GM12873 (cell line): Measurements from ENCODE around the gene BMI1.

Source experiments
- TF ChIP-seq, protein P1 (sequence below): IDR thresholded peaks from 2 replicates; pipeline ENCODE4 v1.5.1; 2012; ENCODE audit warnings: low read depth, mild to moderate bottlenecking, moderate library complexity, low read length, control low read depth; ENCODE audit not compliant: insufficient read depth; ENCODE audit errors: missing control alignments

Gene BMI1

DNA sequence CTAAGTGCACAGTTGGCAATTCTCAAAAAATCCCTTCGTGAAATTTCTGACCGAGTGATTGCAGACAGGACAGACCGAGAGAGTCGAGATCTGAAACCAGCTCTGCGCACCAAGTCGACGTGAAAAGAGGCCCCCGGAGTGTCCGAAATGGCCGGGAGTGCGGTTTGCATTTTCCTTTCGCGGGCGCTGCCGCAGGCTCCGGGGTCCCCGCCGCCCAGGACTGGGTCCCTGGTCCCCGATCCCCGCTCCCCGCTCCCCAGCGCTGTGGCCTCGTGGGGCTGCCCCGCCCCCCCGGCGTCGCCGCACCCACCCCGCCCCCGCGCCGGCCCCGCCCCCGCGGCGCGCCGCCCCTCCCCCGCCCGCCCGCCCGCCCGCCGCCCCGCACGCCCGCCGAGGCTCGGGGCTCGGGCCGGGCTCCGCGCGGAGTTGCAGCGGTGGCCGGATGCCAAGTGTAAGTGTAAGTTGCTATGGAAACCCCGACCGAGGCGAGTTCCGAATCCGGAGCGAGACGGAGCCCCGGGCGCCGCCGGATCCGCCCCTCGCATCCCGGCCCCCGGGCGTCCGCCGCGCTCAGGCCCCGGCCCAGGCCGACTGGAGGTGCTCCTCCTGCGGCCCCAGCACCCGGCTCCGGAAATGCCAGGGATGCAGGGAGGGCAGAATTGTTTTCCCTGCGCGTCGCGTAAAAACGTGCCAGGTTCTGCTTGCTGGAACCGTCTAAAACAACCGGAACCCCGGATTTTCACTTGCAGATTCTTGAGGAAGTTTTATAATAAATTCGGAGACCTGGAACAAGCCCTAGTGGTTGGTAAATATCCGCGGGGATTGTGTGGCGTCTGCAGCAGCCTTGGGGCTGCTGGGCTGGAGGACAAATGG lies 4.6 kb downstream of the BMI1 start:
- TF ChIP-seq, protein P1, sequence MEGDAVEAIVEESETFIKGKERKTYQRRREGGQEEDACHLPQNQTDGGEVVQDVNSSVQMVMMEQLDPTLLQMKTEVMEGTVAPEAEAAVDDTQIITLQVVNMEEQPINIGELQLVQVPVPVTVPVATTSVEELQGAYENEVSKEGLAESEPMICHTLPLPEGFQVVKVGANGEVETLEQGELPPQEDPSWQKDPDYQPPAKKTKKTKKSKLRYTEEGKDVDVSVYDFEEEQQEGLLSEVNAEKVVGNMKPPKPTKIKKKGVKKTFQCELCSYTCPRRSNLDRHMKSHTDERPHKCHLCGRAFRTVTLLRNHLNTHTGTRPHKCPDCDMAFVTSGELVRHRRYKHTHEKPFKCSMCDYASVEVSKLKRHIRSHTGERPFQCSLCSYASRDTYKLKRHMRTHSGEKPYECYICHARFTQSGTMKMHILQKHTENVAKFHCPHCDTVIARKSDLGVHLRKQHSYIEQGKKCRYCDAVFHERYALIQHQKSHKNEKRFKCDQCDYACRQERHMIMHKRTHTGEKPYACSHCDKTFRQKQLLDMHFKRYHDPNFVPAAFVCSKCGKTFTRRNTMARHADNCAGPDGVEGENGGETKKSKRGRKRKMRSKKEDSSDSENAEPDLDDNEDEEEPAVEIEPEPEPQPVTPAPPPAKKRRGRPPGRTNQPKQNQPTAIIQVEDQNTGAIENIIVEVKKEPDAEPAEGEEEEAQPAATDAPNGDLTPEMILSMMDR, result no peak

DNA sequence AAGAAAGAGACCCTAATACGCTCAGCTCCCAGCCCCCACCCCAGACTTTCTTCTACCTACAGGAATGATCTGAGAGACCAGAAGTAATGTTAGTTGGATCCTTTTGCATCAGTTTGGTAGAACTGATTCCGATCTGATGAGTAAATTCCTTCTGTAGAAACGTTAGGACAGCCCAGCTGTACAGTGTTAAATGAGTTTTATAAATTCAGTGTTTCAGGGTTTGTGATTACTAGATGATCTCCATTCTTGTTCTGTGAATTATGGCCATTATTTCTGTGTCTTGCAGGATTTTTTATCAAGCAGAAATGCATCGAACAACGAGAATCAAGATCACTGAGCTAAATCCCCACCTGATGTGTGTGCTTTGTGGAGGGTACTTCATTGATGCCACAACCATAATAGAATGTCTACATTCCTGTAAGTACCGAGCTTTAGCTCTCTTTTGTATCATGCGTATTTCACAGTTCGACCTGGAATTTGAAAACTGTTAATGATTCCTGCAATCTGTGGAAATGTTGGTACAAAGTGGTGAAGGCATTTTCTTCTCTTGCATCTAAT lies 5.3 kb downstream of the BMI1 start:
- TF ChIP-seq, protein P1, result no peak

DNA sequence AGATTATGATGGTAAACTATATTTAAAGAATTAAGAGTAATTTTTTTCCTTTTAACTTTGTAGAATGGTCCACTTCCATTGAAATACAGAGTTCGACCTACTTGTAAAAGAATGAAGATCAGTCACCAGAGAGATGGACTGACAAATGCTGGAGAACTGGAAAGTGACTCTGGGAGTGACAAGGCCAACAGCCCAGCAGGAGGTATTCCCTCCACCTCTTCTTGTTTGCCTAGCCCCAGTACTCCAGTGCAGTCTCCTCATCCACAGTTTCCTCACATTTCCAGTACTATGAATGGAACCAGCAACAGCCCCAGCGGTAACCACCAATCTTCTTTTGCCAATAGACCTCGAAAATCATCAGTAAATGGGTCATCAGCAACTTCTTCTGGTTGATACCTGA lies 8.3 kb downstream of the BMI1 start:
- TF ChIP-seq, protein P1, result no peak

DNA sequence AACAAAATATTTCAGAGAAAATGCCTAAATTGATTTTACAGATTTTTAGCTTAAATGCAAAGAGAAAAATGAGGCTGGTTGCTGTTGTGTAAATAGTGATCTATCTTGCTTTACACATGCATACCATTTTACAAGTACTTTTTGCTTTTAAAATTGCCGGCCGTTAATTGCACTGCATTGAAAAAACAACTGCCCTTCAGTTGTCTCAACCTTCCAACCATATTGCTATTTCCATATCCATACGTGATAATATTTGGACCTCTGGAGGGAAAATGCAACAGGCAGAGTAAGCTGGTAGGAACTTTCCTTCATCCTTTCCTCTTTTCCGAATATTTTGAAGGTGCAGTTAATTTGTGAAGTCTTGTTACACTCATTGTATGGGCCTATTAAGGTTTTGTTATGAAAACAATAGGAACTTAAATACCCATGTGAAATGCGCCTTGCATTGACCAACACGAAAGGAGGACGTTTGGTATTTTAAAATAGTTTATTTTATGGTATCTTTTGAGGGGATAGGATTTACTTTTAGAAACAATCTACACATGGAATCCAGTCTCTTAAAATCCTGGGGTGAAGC lies 11.3 kb downstream of the BMI1 start:
- TF ChIP-seq, protein P1, result no peak

DNA sequence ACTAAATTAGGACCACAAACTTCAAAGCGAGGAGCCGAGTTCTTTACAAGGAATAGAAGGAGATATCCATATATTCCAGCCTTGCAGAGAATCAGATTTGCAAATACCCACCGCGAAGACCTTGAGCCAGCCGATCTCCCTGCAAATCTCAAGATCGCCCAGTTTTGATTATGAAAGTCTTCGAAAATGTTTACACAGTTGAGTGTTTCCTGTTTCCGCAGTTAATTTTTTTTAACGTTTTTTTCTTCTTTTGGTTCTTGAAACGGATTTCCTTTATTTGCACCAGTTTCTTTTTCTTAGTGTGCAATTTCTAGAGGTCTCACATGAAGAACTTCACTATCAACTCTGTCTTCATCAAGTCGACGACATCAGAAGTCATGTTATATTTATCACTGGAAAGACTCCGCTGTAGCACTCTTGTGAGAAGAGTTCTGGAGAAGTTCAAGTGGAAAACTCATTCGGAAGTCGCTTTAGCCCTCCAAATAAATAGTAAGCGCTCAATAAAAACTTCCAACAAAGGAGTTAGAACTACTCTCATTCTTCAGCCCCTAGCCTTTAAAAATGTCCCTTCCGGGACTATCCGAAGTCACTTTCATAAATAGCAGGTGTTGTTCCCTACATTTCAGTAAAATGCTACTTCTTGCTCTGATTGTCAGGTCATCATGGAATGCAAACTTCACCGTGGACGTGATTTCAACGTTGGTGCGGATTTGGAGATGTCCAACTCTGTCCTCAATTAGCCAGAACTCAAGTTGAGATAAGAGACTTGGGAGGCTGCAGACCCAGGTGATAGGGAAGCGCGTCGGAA lies 12.5 kb downstream of the BMI1 start:
- TF ChIP-seq, protein P1, result no peak

DNA sequence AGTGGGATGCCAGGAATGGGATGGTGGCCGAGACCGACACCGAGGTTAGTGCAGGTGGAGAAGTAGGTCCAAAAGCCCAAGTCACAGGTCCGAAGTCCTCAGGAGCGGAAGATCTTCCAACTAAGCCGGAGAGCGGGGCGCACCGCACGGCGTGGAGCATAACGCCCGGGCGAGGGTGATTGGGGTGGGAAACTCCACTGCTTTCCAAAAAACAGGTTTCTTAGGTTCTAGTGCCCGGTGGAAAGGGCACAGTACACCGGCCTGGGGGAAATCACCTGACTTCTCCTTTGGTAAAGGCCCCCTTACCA lies 13.0 kb downstream of the BMI1 start:
- TF ChIP-seq, protein P1, result no peak
